NCI-H1092 (cell line): ENCODE data around the gene DUSP16.
"Not testable (repeated sequence)": the region's sequence is repeated elsewhere in the genome, so short reads cannot be mapped to it uniquely, and the experiment has no call there.

Source experiments
- DNase-seq: peaks from one replicate; lab custom pipeline; 2025; lab: John Stamatoyannopoulos, UW

DUSP16 gene

DNA sequence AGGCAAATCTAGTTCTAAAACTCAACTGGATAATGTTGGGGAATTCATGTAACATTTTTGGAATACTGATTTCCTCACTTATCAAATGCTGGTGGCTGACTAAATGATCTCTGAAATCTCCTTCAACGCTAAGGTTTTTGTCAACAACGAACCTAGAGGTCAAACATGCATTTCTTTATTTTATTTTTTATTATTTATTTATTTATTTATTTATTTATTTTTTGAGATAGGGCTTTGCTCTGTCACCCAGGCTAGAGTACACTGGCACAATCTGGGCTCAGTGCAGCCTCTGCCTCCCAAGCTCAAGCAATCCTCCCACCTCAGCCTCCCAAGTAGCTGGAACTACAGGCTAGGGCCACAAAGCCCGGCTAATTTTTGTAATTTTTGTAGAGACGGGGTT lies 64.5 kb downstream of the DUSP16 start:
- no peak for DNase-seq

DNA sequence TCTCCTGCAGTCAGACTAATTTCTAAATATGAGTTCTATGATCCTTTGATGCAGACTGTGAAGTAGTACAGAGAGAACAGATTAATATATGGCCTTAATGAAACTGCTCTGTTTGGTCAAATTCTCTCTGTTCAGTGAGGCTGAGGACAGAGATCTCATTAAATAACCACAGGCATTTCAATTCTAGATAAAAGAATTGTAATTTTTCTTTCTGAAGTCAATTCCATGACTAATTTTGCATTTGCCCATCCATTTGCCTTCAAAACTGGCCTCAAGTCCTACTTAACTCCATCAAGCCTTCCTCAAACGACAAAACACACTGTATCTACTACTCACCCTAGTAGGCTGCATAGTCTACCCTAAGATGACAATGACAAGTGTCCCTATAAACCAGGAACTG lies 67.1 kb downstream of the DUSP16 start:
- no peak for DNase-seq

DNA sequence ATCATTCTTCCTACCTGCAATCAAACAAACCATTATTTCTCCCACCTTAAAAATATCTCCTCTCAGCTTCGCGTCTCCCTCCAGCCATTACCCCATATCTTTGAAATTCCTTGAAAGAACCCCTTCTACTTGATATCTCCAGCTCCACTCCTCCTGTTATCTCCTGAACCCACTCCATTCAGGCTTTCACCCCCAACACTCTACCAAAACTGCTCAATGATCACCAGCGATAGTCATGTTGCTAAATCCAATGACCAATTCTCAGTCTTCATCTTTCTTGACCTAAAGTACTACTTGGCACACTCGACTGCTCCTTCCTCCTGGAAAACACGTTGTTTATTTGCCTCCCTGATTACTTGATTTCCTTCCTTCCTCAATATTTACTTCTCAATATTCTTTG lies 70.1 kb downstream of the DUSP16 start:
- DNase-seq, result no peak

DNA sequence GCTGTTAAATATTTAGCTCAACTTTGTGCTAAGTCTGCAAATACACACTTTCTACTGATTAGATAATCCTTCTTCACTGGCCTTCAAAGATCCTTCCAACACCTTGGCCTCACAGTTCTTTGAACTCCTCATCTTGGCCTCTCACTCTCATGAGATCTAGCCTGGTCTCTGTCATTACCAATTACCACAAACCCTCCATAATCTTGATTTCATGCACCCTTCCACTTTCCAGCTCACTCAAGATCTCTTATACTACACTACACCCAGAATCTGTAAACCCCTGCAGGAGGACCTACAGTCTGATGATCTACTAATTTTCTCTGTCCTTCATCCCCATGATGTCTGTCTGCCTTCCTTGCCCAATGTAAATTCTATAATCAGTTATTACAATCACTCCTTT lies 71.1 kb downstream of the DUSP16 start:
- no peak for DNase-seq

DNA sequence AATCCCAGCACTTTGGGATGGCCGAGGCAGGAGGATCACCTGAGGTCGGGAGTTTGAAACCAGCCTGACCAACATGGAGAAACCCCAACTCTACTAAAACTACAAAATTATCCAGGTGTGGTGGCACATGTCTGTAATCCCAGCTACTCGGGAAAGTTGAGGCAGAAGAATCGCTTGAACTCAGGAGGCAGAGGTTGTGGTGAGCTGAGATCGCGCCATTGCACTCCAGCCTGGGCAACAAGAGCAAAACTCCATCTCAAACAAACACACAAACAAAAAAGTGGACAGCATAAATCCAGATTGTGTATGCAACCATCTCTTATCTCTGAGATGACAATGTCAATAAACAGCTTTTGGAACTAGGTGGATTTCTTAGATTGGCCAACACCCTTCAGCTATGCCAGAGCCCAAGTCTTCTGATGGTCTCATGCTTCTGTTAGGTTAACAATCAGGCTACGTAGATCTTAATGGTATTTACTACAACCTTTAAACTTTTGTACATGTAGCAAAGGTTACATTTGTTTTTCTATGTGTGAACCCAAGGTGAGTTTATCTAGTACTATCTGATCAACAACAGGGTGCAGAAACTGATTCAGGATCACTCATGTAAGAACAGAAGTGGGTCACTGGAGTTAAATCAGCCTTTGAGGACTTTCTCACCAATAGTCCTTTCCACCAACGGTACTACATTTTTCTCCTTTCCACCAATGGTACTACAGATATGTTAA lies 73.7 kb downstream of the DUSP16 start:
- no peak for DNase-seq

DNA sequence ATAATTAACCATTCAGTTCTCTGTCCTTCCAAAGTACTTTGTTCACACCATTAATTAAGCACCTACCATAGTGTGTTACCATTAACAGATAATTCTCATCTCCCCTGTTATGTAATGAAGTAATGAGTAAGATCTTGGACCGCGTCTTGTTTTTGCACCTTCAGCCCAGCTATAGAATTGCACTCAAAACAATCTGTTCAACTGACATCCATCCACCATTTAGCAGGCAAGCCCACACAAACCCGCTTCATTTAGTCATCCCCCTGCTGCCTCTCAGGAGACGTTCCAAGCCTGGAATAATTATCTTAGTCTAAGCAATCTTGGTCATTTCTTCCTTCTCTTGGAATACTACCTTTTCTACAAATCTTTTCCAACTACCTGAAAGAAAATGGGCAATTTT lies 74.4 kb downstream of the DUSP16 start:
- DNase-seq, result no peak

DNA sequence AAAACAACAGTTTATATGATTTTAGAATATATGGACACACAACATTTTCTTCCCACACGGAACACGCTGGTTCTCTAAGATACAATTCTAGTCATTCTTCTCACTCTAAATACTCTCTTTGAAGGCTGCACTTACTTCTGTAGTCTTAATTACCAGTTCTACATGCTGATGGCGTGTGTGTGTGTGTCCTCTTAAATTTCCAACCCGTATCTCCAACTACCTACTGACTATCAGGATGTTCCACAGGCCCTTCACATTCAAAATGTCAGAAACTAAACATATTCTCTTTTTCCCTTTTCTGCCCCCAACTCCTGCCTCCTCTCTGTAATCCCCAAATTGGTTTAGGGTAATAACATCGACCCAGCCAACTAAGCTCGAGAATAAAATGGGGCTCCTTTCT lies 75.2 kb downstream of the DUSP16 start:
- no peak for DNase-seq

DNA sequence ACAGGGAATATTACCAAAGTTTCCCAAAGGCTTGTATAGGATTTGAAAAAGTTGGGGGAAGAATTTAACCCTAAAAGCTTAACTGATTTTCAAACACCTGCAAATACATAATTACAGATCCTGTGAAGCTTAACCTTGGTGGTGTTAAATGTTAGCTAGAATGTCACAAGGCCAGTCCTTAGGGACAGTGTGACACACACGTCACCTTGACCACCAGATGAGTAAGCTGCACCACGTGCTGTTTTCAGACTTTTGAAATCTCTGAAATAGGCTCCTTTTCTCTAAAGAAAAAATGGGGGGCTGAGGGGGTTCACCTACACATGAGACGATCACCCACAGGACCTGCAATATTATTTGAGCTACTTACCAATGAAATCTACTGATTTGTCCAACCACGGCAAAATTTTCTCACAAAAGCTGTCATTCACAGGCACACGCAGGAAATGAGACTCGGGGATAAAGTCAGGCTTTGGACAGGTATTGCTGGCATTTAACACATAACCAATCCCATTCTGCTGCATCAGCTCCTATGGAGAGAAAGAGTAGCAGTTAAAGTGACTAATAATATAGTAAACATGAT lies 75.9 kb downstream of the DUSP16 start:
- no peak for DNase-seq

DNA sequence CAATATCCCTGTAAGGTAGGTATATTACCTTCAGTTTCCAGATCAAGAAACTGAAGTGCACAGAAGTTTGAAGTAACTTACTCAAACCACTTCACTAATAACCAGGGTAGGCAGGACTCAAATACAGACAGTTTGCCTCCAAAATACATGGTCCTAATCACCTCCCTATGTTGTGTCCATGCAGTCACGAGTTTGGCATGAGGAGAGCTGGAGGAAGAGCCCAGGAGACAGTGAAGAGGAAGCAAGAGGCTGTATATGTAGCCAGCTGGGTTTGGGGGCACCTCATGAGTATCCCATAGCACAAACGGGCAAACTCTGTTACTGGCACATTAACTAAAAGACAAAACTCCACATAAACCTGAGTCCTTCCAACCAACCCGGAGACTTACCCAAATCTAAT lies 79.2 kb downstream of the DUSP16 start:
- no peak for DNase-seq

DNA sequence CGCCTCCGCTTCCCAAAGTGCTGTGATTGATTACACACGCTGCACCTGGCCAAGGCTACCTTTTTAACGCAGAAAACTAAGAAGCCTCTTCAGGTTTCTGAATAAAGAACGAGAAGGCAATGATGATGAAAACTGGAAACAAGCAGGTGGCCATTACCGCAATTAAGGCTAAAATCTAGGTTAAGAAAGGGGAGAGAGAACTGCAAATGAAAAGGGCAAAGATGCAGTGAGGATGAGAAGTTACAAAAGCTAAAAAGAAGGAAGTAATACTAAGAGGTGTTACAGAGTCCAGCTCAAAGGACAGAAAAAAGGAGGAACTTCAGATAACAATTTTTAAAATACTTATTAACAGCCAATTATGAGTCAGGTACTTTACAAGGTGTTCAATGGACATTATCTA lies 79.7 kb downstream of the DUSP16 start:
- no peak for DNase-seq

DNA sequence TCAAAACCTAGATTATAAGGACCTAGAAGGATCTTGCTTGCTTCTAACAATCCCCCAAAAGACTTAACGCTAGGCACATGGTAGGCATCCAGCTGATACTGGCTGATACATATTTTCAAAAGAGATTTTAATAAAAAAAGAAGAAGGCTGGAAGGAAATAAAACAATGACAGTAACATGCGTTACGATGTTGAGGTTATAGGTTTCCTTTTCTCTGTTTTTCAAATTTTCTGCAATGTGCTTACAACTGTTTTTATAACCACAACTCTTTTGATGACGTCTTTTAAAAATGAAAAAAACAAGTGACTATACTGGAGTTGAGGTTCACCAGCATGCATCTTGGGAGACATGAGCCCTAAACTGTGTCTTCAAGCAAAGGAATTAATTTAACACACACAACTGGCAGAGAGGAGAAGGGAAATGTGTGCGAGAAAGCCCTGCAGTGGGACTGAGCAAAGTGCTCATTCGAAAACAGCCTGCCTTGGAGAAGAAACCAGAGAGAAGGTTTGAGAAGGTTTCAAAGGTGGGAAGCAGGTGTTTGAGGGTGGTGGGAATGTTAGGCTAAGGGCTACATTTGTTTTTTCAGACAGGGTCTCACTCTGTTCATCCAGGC lies 80.4 kb downstream of the DUSP16 start:
- no peak for DNase-seq

DNA sequence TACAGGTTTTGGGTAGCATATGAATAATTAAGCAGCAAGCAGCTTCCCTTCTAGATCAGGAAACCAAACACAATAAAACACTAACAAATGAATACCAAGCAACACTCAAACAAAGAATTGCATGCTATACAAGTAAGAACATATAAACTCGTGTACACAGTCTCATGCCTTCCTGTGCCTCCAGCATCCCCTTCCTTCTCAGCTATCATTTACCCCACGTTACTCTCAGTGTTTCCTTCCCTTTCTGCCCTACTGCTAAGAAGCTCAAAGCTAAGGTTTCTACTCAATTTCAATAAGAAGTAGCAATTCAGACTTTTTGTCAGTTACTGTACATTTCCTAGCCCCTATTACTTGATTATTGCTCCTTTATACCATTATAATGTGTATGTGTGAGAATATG lies 81.0 kb downstream of the DUSP16 start:
- DNase-seq, result no peak

DNA sequence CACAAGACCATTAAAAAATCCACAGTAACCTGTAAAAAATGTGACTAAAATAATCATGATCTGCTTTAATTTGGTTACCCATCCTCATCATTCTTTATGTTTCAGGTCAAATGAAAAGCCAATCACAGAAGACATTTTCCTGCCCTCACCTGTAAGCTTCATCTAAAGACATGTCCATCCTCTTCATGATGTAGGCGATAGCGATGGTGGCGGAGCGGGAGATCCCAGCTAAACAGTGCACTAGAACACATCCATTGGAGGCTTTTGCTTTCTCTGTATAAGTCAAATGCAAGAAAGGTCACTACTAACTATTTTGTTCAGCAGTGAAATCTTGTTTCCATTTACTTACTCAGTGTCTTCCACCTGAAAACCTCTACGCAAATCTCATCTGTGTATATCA lies 82.6 kb downstream of the DUSP16 start:
- no peak for DNase-seq

DNA sequence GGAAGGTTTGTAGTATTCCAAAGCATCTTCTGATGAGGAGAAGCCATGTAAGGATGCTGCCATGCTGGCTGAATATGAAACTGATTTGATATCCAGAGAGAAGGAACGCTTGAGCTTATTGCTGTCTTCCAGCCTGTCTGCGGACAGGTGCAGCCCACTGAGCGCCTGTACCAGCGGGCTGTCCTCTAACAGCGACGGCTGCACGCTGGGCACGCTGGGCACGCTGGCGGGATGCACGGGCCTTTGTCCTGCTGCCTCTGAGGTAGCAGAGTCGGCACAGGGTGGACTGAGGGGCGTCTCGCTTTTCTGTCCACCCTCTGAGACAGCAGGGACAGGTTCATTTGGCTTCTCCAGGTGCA lies 85.2 kb downstream of the DUSP16 start:
- no peak for DNase-seq

DNA sequence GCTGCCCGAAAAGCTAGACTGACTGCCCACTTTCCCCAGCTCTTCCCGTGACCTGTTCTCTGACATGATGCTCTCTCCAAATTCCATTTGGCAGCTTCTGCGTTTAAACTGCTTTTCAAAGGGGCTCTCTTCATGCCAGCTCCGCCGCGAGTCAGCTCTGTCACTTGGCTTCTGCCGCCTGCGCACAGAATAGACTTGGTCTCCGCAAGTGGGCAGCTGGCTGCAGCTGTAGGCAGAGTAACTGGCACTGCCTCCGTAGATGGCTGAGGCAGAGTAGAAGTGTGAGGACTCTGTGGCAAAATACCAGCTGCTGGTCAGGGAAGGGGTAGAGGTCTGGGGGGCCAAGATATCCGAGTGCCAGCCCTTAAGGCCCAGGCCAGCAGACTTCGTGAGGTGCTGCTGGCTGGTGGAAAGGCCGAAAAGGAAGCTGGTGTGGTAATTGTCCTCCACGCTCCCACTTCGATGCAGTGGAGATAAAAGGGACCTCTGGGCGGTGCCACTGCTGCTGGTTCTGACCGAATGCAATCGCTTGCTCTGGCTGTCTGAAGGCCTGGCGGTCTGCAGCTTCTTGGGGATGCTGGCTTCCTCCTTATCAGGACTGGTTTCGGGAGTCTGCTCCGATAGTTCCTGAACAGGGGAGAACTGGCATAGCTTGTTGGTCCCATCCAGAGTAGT lies 85.7 kb downstream of the DUSP16 start:
- peak; percentile 83 for DNase-seq

DNA sequence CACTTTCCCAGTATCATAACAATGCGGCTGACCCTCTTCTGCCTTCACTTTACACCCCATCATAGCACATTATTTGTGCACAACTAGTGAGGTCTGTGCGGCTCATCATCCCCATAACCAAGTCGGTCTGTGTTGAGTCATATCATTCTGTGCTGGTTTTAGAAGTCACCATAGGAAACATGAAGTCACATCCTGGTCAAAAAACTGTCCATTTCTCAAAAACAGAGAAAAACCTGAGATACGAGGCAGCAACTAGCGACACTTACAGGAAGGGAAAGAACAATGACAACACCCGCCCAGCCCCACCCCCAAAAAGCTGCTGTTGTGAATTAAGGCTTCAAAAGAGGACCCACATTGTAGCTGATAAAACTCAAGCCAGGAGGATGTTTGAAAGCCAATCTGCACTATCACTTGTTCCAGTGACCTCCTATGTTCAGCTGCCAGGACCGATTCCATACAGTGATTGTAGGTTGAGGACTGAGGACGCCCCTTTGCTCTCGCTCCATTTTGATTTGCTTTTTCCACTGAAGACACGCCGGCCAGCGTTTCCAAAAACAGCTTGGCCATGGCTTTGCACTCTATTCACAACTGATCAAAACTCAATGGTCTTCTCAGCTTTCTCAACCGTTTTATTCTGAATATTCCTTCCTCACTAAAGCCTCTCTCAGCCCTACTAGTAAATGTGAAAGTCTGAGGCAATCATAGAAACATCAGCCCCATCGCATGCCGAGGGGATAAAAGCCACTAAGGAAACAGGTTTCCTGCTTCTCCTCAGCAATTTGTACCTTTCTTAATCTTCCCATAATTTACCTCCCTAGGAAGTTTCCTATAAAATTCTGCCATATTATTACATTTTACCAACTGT lies 87.5 kb downstream of the DUSP16 start:
- no peak for DNase-seq

DNA sequence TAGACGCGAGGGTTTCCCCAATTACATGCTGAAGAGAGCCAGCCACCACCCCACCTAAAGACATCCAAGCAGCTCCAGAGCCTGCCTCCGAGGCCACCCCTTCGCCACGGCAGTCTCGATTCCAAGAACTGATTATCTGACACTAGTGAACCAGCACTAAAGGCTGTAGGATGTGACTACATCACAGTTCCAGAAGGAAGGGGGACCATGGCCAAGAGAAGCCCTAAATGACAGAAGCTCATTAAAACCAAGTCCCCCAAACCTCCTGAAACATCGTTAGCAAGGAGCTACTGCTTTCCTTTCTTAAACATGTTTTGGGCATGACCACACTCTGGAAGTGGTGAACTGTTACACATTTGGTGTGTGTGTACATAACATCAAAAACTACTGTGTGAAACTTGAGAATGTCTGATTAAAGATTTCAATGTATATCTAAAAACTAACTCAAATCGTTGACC lies 88.2 kb downstream of the DUSP16 start:
- no peak for DNase-seq

DNA sequence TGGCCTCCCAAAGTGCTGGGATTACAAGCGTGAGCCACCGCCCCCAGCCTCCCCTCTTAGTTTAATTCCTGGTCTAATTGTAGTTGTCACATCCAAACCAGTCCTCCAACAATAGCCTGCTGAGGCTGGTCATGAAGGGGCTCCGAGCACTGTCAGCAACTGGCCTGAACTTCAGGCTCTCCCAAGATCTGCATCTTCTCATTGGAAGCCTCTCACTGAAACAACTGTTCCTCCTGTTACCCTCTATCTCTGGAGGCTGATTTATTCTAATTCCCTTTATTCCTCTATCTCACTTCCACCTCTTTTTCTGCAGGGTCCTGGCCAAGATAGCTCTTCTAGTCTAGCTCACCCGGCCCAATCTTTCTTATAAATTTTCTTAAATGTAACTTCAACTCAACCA lies 89.4 kb downstream of the DUSP16 start:
- no peak for DNase-seq

DNA sequence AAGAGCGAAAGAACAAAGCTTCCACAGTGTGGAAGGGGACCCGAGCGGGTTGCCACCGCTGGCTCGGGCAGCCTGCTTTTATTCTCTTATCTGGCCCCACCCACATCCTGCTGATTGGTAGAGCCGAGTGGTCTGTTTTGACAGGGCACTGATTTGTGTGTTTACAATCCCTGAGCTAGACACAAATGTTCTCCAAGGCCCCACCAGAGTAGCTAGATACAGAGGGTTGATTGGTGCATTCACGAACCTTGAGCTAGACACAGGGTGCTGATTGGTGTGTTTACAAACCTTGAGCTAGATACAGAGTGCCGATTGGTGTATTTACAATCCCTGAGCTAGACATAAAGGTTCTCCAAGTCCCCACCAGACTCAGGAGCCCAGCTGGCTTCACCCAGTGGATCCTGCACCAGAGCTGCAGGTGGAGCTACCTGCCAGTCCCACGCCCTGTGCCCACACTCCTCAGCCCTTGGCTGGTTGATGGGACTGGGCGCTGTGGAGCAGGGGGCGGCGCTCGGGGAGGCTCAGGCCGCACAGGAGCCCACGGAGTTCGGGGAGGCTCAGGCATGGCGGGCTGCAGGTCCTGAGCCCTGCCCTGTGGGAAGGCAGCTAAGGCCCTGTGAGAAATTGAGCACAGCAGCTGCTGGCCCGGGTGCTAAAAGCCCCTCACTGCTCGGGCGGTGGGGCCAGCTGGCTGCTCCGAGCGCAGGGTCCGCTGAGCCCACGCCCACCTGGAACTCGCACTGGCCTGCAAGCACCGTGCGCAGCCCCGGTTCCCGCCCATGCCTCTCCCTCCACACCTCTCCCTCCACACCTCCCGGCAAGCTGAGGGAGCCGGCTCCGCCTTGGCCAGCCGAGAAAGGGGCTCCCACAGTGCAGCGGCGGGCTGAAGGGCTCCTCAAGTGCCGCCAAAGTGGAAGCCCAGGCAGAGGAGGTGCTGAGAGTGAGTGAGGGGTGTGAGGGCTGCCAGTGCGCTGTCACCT lies 90.4 kb downstream of the DUSP16 start:
- DNase-seq, result not testable (repeated sequence)

DNA sequence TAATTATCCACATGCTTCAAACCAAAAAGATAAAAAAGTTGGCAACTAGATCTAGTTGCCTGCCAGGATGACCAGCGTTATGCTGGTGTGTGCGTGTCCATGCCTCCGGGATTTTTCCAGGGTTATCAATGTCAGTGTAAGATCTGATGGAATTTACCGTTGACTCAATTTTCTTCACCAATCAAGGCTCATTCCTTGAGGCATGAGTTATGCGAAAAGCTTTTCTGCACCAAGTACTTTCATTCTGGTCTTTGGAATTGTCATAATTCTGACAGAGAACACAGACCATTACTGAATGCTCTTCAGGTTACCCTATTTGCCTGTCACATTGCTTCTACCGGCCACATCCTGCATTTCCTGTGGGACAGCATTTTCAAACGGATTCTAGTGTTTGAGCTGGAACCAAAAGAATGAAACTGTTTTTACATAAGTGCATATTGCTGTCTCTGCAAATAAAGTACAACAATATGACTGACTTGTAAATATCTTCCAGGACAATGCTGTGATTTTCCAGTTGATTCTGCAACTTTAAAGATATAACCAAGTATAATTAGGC lies 91.8 kb downstream of the DUSP16 start:
- DNase-seq, result no peak

DNA sequence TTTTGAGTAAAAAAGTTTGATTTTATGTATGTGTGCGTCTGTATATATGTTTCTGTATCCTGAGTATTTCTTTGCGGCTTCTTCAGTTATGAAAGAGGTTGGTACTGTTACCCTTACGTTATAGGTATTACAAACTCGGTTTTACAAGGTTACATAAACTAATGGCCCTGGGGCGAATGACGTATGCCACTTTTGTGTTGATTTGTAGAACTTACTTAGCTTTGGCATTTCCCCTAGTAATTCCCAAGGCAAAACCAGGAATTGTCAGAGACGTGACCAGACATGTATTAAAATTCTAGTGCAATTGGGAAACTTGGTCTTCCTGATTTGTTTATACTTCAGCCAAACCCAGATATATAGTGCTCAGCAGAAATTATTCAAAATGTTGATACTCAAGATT lies 93.3 kb downstream of the DUSP16 start:
- DNase-seq, result no peak
